ENCODE results near the gene EPPIN.

The EPPIN gene

DNA sequence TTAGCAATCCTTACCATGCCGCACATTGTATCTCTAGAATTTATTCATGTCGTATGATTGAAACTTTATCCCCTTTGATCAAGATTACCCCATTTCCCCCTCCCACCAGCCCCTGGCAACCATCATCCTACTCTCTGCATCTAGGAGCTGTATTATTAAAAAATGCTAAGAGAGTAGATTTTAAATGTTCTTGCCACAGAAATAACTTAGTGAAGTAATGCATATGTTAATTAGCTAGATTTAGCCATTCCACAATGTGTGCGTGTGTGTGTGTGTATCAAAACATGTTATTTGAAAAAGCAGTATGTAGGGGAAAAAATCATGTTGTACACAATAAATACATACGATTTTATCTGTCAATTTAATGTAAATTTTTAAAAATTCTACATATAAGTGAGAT is 19.9 kb downstream of the EPPIN start:
- no peak for DNase-seq

DNA sequence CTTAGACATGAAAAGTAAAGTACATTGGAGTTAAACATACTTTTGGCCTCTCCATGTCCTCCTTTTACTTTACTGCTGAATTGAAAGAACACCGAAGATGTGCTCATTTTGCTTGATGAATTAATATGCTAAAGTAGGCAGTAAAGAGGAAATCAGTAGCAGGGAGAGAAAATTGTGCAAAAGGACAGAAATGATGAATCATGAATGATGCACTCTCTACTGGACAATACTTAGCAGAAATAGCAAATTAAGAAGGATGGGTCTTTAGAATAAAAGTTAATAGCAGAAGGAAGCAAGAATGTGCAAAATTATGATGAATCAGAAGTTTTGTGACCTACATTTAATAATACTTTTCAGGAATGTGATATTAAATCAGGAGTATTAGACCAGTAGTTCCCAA is 23.4 kb downstream of the EPPIN start:
- DNase-seq = no peak

DNA sequence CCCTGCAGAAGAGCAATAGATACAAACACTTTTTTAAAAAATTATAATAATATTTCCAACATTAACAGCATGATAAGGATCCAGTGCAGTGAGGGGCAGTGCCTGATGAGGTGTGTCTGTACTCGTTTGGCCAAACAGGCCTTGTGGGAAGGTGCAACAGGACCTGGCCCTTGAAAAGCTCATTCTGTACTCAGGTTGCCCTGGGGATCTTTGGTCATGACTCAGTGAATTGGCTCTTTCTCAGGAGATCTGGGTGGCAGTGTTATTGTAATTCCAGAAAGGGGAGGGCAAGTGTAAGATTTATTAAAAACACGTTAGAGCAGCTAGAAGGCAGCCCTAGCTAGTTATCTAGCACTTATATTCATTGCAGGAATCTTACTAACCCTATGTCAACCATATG is 28.9 kb downstream of the EPPIN start:
- no peak for DNase-seq

DNA sequence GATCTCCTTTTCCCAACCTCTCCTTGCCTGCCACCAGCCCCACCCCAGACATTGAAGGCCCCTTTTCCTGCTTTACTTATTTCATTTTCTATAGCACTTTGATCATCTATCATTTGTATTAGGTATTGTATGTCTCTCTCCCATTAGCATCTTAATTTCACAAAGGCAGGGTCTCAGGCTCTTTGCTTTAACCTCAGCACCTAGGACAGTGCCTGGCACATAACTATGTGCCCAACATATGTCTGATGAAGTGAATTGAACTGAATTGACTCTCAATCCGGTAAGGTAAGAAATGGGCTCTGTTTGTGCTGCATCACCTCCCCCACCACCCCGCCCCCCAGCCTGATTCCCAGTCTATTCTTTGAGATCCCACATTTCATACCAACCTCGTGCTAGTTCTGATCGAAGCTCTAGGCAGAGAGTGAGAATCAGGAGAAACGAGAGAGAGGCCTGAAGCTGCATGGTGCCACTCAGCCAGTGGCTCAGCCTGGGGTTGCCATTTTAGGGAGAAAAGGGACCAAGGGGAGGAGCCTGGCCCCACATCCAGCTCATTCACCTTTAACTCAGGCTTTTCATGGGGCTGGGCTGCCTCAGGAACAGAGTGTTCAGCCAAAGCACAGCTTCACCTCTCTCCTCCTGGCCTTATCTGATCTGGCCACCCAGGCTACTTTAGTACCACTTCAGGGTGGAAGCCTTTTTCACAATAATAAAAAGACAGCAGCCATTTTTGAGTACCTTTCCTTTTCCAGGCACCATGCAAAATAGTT is 31.9 kb downstream of the EPPIN start, which contains the start of gene SPINT3:
TSS of gene SPINT3 (minus strand) at position 476 of the 767 bp plus-strand sequence. CDS start at position 462, 14 bp downstream.
- no peak for DNase-seq

DNA sequence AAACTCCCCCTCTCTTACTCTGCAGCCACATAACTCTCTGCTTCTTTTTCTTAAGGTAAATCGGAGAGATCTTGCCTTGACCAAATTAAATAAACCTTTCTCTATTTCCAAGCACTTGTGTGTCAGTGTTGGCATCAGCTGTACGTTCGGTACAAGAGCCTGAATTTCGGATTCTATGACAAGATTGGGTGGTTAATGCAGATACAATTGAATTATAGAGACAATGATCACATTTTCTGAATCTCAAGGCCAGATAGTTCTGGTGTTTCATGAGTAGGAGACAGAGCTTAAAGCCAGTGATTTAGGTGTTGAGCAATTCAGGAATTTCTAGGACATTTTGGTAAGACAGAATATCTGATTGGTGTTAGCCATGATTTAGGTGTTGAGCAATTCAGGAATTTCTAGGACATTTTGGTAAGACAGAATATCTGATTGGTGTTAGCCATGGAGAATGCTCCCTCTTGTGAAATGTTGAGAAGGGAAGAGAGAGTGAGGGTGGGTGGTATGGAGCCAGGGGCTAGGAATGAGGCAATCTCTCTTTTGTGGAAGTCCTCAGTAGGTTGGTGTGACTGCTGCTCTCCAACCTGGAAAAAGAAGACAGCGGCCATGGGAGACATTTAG is 36.8 kb downstream of the EPPIN start:
- DNase-seq = no peak

DNA sequence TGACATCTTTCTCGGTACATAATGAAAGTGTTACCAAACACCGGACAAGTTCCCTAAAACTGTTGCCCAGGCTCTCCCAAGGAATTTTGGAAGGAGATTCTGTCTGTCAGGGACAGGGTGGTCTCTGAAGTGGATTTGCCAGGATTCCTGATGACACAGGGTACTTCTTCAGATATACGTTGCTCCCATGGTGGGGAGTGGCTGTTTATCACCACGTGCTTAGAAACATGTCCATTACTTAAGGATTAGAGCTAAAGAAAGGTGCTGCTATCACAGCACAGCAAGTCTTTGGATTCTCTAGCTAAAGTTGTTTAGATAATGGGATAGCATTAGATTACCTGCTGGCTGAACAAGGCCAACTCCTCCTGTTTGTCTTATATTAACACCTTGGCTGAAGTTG is 38.1 kb downstream of the EPPIN start:
- no peak for DNase-seq

DNA sequence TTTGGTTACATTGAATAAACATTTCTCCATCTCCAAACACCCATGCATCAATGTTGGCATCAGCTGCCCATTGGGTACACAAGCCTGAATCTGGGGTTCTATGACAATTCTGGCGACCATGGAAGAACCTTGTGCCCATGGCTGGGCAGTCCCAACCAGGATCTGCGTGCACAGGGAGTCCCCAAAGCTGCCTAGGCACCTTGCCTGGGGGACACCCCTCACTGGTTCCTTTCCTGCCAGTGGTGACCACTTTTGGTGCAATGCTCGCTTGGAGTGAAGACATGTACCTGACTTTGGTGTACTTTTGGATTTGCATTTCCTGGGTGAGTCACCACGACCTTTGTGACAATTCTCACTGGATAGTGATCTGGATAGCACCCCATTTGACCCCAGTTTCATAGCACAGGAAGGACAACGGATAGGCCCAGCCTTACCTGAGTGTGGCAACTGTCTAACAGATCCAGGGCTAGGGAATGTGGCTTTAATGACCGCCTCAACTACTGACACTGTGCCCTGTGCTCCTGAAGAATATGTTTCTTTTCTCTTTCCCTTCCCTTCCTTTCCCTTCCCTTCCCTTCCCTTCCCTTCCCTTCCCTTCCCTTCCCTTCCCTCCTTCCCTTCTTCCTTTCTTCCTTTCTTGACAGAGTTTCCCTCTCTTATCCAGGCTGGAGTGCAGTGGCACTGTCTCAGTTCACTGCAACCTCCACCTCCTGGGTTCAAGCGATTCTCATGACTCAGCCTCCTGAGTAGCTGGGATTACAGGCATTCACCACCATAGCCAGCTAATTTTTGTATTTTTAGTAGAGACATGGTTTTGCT is 38.9 kb downstream of the EPPIN start:
- no peak for DNase-seq

DNA sequence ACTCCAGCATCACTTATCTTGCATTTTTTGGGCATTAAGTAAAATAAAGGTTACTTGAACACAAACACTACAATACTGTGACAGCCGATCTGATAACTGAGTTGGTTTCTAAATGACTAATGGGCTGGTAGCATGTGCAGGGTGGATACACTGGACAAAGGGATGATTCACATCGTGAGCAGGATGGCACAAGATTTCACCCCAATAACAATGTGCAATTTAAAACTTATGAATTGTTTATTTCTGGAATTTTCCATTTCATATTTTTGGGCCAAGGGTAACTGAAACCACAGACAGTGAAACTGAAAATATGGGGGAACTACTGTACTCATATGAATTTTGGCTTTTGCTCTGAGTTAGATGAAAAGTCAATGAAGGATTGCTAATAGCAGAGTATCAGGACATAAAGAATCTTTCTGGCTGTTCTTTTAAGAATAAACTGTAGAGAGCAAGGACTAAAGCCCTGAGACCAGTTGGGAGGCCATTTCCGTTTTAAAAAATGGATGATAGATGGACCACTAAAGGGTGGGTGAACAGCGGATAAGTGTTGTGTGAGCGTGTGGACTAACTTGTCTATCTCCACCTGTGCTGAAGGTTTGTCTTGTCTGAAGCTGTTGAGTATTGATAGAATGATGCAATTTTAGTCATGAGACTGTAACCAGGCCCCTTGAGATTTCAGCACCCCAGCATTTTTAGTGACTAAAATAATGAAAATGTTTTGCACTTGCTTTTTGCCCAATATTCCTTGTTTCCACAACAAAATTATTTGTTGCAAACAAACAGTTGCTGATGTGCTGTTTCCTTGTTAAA is 40.0 kb downstream of the EPPIN start:
- DNase-seq = no peak

DNA sequence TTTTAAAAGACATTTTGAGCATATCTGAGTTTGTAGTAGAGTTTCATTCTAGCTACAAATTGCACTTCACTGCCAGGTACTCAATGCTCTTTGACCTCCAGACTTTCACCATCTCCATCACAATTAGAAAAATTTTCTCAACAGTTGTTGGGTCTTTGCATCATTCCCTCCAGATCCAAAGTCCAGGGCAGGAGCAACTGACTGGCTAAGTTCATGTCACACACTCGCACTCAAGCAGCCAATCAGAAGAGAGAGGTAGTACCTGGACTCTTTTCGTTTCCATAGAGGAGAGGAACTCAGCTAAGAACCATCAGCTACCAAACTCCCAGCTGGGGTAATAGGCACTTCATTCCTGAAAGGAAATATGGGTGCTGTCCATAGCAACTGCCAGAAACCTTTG is 40.8 kb downstream of the EPPIN start:
- no peak for DNase-seq

DNA sequence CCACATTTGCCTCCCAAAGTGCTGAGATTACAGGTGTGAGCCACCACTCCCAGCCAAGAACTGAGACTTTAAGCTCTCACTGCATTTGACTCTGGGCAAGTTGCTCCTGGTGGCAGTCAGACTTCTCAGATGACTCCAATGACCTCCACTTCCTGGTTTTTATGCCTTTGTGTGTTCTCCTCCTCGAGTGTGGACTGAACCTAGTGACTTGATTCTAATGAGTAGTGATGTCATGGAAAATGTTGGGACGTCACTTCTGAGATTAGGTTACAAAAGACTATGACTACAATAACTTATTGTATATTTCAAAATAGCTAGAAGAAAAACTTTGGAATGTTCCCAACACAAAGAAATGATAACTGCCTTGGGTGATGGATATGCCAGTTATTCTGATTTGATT is 43.8 kb downstream of the EPPIN start:
- DNase-seq = no peak

DNA sequence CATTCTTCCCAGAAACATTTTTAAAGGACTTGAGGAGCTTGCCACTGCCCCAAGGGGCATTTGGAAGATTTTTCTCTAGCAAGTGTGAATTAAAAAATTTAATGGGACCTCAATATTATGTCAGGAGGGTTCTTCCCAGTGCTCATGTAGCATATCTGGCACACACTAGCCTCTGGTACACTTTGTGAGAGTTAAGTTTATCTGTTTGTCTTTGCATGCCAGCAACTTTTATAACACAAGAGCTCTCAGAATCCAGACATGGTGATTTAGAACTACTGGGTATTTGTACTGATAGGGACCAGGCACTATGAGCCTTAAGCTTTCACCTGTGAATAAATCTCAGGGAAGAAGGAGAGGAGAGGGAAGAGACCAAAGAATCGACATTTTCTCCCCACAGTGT is 44.6 kb downstream of the EPPIN start:
- DNase-seq = no peak

DNA sequence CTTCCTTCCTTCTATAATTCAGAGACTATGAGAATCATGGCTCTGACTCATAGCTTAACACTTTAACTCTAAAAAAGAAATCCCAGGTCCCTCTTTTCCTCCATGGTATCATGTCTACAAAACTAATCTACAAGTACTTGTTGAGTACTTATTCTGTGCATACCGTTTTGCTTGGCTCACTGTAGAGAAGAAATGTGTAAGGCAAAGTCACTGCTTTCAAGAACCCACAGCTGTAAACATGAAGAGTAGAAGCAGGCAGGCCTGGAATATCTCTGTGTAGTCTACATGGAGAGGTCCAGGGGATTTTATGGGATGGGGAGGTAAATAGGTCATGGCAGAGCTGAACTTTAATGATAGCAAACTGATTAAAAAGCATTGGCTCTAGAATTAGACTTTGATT is 45.6 kb downstream of the EPPIN start:
- DNase-seq = no peak

DNA sequence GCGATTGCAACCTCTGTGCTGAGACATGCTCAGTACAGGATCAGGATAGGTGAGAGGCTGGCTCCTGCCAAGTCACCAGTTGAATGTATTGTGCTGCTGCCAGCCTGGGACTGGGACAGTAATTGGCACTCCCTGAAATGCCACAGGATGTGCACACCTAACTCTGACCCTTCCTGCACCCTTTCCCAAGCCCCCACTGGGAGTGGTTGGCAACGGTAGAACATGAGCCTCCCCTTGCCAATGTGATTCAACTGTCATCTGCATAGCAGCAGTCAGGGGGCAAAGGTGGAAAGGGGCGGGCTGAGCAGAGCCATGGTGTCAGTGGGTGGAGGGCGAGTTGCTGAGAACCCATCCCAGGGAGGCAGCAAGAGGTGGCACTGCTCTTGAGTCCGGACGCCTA is 47.2 kb downstream of the EPPIN start:
- DNase-seq = no peak

DNA sequence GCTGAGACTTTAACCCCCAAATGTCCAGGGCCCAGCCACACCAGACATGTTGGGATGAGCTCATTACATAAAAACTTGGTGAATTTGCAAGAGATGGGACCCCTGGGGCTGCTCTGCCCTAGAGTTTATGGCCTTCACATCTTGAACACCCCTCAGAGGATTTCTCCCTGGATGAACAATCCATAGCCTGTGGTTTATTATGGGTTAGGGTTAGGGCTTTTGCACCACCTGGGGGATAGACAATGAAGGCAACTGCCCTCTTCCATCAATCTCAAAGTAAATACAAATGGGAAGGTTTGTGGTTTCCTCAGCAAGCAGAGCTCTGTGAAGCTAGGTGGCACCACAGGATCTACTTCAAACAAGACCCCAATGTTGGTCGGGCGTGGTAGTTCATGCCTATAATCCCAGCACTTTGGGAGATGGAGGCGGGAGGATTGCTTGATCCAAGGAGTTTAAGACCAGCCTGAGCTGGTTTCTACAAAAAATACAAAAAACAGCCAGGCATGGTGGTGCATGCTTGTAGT is 49.2 kb downstream of the EPPIN start:
- no peak for DNase-seq

DNA sequence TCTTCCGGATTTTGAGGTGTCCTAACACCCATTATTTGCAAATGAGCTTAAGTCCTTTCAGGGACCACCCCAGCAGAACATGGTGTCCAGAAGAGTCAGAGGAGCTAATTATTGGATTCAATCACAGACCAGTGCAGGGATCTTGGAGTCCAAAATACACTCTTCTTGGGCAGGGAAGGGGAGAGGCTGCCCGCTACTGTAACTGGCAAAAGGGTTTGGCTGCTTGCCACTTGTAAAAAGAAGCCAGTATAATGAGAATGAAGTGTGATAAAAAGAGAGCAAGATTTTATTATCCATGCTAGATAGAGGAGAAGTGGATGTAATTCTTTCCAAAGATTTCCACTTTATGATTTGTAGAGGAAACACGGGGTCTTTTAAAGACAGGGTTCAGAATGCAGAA is 51.0 kb downstream of the EPPIN start:
- DNase-seq = no peak

DNA sequence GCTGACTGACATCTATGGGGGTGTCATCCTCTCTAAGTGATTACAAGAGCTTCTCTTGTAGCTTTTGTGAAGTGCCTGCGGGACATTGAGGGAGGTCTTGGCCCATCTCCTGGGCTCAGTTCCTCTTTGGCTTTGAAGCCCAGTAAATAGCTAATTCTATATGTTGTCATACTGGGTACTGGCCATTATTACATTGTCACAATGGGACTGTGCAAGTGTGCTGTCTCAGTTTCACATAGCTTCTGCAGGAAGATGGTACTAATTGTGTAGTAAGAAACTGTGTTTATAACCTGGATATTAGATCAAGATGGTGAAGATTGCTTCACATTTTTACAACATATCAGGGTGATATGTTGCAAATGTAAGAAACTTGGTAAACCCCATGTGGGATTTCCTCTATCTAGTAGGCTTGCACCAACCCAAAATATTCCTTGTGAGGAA is 51.7 kb downstream of the EPPIN start:
- DNase-seq = no peak
